ENCODE results near the gene EFHC1.

The EFHC1 gene

GRCh38 chr6:52503851-52504781 lies 84.0 kb downstream of the EFHC1 start:
- DNase-seq: no peak

- no peak for DNase-seq
These were observed 84.6 kb downstream of the EFHC1 start for GRCh38 chr6:52504782-52505136.

GRCh38 chr6:52505726-52506409 lies 85.7 kb downstream of the EFHC1 start:
- DNase-seq: no peak

- DNase-seq: no peak
These were observed 86.3 kb downstream of the EFHC1 start for GRCh38 chr6:52506476-52506875.

- DNase-seq: no peak
These were observed 87.6 kb downstream of the EFHC1 start for GRCh38 chr6:52507557-52508260.

- no peak for DNase-seq
These were observed 88.2 kb downstream of the EFHC1 start for GRCh38 chr6:52508261-52508739.

- DNase-seq: no peak
These were observed 89.4 kb downstream of the EFHC1 start for GRCh38 chr6:52509281-52510212.

- DNase-seq: no peak
These were observed 90.0 kb downstream of the EFHC1 start for GRCh38 chr6:52510213-52510562.

GRCh38 chr6:52511163-52511562 lies 91.0 kb downstream of the EFHC1 start:
- DNase-seq: no peak

GRCh38 chr6:52511572-52512151 lies 91.5 kb downstream of the EFHC1 start:
- no peak for DNase-seq

- no peak for DNase-seq
These were observed 92.1 kb downstream of the EFHC1 start for GRCh38 chr6:52512199-52512598.

GRCh38 chr6:52513464-52513863 lies 93.3 kb downstream of the EFHC1 start:
- DNase-seq: no peak

- DNase-seq: no peak
These were observed 93.8 kb downstream of the EFHC1 start for GRCh38 chr6:52513896-52514295.

GRCh38 chr6:52514514-52514913 lies 94.4 kb downstream of the EFHC1 start:
- no peak for DNase-seq

GRCh38 chr6:52515219-52515960 lies 95.2 kb downstream of the EFHC1 start:
- no peak for DNase-seq

GRCh38 chr6:52516269-52516668 lies 96.1 kb downstream of the EFHC1 start:
- DNase-seq: no peak

- no peak for DNase-seq
These were observed 96.8 kb downstream of the EFHC1 start for GRCh38 chr6:52516943-52517342.

GRCh38 chr6:52517502-52518278 lies 97.5 kb downstream of the EFHC1 start:
- DNase-seq: peak; percentile 14

GRCh38 chr6:52518279-52518945 lies 98.3 kb downstream of the EFHC1 start:
- DNase-seq: no peak

- no peak for DNase-seq
These were observed 99.5 kb downstream of the EFHC1 start for GRCh38 chr6:52519618-52520017.
